Measurements from ENCODE around the gene FRS2.
A peak's percentile ranks its signal among the peaks of the same experiment; 100 is the strongest.

FRS2 gene

DNA sequence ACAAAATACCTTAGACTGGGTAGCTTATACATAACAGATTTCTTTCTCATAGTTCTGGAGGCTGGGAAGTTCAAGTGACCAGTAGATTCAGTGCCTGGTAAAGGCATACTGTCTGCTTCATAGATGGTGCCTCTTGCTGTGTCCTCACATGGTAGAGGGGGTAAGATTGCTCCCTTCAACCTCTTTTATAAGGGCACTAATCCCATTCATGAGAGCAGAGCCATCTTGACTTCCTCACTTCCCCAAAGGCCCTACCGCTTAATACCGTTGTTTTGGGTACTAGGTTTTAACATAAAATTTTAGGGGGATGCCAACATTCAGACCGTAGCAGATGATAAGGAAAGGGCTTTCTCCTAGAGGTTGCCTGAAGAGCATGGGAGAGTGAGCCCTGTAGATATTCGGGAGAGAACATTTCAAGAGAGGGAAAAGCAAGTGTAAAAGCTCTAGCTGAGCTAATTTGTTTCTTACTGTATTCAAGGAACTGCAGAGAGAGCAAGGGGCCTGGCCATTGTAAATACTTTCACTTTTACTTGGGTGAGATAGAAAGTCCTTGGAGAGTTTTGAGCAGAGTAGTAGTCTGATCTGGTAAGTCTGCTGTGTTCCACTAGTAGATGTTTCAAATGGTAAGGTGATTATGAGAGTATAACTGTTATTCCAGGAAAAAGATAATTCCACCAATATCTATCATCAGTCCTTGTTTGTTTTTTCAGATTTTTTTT, 27.3 kb downstream of the FRS2 start:
- Mint-ChIP-seq H3K9me3 (no peaks in the 10 kb centered on the region), H3K36me3 (ENCODE audit: low read depth) (peaks cover 32% of the 10 kb centered on the region), H3K27me3 (ENCODE audit: low read depth) (no peaks in the 10 kb centered on the region), H3K27ac (peak overlapping the region; percentile 8 to 37 (median 13)), H3K4me1 (peaks cover 18% of the 10 kb centered on the region), H3K4me3 (no peak overlapping the region)
- TF ChIP-seq, protein P1, sequence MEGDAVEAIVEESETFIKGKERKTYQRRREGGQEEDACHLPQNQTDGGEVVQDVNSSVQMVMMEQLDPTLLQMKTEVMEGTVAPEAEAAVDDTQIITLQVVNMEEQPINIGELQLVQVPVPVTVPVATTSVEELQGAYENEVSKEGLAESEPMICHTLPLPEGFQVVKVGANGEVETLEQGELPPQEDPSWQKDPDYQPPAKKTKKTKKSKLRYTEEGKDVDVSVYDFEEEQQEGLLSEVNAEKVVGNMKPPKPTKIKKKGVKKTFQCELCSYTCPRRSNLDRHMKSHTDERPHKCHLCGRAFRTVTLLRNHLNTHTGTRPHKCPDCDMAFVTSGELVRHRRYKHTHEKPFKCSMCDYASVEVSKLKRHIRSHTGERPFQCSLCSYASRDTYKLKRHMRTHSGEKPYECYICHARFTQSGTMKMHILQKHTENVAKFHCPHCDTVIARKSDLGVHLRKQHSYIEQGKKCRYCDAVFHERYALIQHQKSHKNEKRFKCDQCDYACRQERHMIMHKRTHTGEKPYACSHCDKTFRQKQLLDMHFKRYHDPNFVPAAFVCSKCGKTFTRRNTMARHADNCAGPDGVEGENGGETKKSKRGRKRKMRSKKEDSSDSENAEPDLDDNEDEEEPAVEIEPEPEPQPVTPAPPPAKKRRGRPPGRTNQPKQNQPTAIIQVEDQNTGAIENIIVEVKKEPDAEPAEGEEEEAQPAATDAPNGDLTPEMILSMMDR (IDR thresholded peaks at IDR 0.05; ENCODE audit: unreplicated experiment in 3 of 3): no peak

DNA sequence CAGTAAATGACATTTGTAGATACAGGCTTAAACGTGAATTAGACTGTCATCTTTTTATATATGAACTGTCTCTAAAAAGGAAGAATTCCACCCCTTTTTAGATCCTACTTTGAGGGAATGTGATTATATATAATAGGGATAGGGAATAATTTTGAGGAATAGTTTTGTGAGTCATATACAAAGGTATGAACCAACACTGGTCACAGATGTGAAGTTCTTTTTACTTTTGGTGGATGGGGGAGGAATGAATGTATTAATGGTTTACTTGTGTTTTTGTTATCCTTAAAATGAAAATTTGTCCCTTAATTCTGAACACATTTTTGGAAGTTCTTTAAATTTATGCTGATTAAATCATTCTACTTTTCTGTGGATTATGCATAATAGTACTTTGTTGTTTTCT, 30.4 kb downstream of the FRS2 start:
- Mint-ChIP-seq H3K27ac (peak overlapping the region in 1 of 3 experiments; percentile 6), H3K4me3 (no peak overlapping the region), H3K36me3 (ENCODE audit: low read depth) (peaks cover 19% of the 10 kb centered on the region), H3K4me1 (peaks cover 26% of the 10 kb centered on the region), H3K27me3 (ENCODE audit: low read depth) (no peaks in the 10 kb centered on the region), H3K9me3 (no peaks in the 10 kb centered on the region)
- TF ChIP-seq, protein P1 (IDR thresholded peaks at IDR 0.05; ENCODE audit: unreplicated experiment in 3 of 3): no peak

DNA sequence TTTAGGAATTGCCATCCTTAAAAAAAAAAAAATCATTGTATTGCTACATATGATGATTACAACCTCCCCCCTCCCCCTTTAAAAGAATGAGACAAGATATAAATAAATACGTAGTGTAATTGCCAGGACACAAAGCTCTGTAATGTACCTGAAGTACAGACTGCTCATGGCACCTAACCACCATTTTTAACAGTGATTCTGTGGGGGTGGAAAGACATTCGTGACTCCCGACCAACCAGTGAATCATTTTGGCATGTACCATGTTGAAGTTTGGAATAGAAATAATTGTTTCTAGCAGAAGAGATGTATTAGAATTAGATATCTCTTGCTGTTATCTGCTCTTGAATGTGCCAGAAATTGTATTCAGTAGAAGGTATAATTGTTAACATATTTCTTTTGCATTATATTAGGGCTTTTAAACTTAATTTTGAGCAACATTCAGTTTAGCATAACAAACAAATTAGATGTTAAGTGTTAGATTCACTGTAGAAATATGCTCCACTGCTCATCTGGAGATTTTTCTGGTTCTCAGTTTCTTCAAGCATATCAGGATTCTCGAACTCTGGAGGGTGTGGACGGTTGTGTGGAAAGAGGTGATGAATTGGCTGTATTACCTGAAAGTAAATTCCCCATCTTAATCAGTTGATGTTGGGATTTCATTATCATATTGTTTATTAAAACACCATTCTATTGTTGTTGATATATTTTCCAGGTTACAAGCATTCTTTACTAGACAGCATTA, 31.1 kb downstream of the FRS2 start:
- H3K27me3 Mint-ChIP-seq (ENCODE audit: low read depth): no peaks in the 10 kb centered on the region
- peak overlapping the region in 2 of 3 experiments; percentile 14 to 37 for H3K27ac Mint-ChIP-seq
- H3K4me1 Mint-ChIP-seq: peaks cover 31% of the 10 kb centered on the region
- no peaks in the 10 kb centered on the region for H3K9me3 Mint-ChIP-seq
- peaks cover 18% of the 10 kb centered on the region for H3K36me3 Mint-ChIP-seq (ENCODE audit: low read depth)
- H3K4me3 Mint-ChIP-seq: no peak overlapping the region
- TF ChIP-seq, protein P1 (IDR thresholded peaks at IDR 0.05; ENCODE audit: unreplicated experiment in 3 of 3): no peak

DNA sequence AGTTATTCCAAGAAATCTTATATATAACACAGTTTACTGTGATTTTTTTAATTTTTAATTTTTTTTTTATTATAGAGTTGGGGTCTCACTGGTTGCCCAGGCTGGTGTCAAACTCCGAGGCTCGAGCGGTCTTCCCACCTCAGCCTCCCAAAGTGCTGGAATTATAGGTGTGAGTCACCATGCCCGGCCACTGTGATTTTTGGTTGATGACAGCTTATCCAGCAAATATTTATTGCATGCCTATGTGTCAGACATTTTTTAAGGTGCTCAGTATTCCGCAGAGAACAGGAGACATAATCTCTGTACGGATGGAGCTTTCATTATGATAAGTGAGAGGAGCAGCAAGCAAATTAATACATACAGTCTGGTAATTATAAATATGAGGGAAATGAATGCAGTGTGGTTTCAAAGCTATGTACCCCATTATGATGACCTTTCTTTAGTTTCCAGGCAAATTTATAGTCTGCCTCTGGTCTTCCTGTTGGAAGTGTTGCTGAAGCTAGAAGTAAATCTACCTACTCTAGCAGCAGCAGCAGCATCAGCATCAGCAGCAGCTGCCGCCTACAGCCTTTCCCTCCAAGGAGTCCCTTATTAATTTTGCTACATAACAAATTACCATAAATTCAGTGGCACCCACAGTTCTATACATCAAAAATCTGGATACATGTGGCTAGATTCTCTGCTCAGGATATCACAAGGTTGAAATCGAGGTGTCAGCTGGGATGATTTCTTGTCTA, 32.3 kb downstream of the FRS2 start:
- no peaks in the 10 kb centered on the region for H3K27me3 Mint-ChIP-seq (ENCODE audit: low read depth)
- H3K9me3 Mint-ChIP-seq: no peaks in the 10 kb centered on the region
- H3K4me3 Mint-ChIP-seq: no peak overlapping the region
- TF ChIP-seq, protein P1 (IDR thresholded peaks at IDR 0.05; ENCODE audit: unreplicated experiment in 3 of 3): no peak
- peaks cover 10% of the 10 kb centered on the region for H3K36me3 Mint-ChIP-seq (ENCODE audit: low read depth)
- peaks cover 35% of the 10 kb centered on the region for H3K4me1 Mint-ChIP-seq
- H3K27ac Mint-ChIP-seq: peak overlapping the region in 2 of 3 experiments; percentile 59 to 75

DNA sequence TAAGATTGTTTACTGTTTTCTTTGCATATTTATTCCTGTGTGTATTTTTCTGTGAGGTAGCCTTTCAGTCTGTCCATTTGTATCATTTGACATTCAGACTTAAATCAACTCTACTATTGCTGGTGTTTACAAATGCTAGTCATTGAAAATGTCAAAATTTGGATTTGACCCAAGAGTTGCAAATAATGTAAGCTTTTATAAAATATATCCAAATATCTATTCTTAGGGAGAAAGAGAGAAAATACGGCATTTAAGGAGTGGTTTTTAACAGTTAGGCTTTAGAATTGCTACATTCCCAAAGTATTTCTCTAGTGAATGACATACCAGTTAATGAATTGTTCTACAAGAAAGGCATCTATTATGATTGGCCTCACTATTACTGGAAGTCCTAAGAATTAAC, 37.9 kb downstream of the FRS2 start:
- Mint-ChIP-seq H3K27me3 (ENCODE audit: low read depth) (no peaks in the 10 kb centered on the region), H3K4me3 (no peak overlapping the region)
- TF ChIP-seq, protein P1 (IDR thresholded peaks at IDR 0.05; ENCODE audit: unreplicated experiment in 3 of 3): no peak

More for the DNA sequence above, 37.9 kb downstream of the FRS2 start:
- H3K36me3 Mint-ChIP-seq (ENCODE audit: low read depth): peaks cover 5% of the 10 kb centered on the region
- H3K27ac Mint-ChIP-seq: peak overlapping the region in 1 of 3 experiments; percentile 88
- H3K4me1 Mint-ChIP-seq: peaks cover 66% of the 10 kb centered on the region
- no peaks in the 10 kb centered on the region for H3K9me3 Mint-ChIP-seq
